GM12891 (cell line): ENCODE results near the gene KCND3.

Experiments used
- DNase-seq: peaks from one replicate; pipeline ENCODE4 v3.0.0; 2011; ENCODE audit warnings: low spot score; ENCODE audit not compliant: insufficient read length
- FAIRE-seq: peaks from 2 replicates; lab custom pipeline; 2011; peaks lifted over from hg19 to GRCh38; lab: Jason Lieb, UNC
- PAX5 ChIP-seq: IDR thresholded peaks from 2 replicates; pipeline ENCODE4 v1.6.1; 2011; ENCODE audit warnings: low read length, moderate library complexity, mild to moderate bottlenecking; ENCODE audit not compliant: insufficient read depth, severe bottlenecking
- POLR2A ChIP-seq: IDR thresholded peaks from 2 replicates; pipeline ENCODE4 v1.6.1; 2011; ENCODE audit warnings: low read depth, low read length, control low read depth
- POLR2AphosphoS5 ChIP-seq: IDR thresholded peaks from 2 replicates; pipeline ENCODE4 v1.6.1; 2011; ENCODE audit warnings: low read depth, low read length, control low read depth
- POU2F2 ChIP-seq: IDR thresholded peaks from 2 replicates; pipeline ENCODE4 v1.6.1; 2011; ENCODE audit warnings: low read depth, mild to moderate bottlenecking, control low read depth, low read length, moderate library complexity
- SPI1 ChIP-seq: IDR thresholded peaks from 2 replicates; pipeline ENCODE4 v1.6.1; 2011; ENCODE audit warnings: low read depth, low read length, control low read depth
- TAF1 ChIP-seq: IDR thresholded peaks from 2 replicates; pipeline ENCODE4 v1.6.1; 2011; ENCODE audit warnings: low read depth, low read length, control low read depth

KCND3 gene

DNA sequence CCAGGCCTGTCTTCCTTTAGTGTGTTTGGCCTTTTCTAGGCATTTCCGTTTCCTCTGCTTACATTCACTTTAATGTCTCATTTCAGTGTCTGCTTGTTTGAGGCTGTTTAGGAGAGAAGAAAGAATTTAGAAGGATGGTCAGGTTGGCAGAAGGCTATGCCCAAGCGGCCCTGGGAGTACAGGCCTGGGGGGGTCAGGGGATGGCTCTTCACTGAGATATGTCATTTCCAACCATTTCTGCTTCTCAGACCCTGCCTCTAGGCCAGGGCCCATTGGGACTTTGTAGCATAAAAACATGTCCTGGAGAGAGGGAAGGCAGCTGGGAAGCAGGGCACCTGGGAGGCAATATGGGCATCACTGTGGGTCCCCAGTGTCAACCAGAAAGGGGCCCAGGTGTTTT, 147.7 kb downstream of the KCND3 start:
- DNase-seq (no peak), FAIRE-seq (no peak)
- TF ChIP-seq TAF1 (no peak), SPI1 (no peak), PAX5 (no peak)

DNA sequence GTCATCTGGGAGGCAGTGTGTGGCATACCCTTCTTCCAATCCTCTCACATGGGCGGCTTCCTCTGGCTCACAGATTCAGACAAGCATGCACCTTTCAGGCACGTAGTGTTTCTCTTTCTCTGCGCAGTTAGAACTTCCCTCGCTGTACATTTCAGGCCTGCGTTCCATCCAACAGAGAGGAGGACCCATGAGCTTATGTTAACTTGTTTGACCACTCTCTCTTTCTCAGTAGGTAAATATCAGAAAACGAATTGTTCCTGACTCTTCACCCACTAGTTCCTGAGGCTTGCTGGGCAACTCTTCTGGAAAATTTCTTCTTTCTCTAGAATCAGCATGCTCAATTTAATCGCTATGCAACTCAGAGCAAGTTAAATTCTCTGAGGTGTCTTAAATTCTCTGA, 148.3 kb downstream of the KCND3 start:
- no peak for FAIRE-seq
- DNase-seq: no peak
- no peak for TF ChIP-seq POU2F2
- no peak for TF ChIP-seq TAF1

DNA sequence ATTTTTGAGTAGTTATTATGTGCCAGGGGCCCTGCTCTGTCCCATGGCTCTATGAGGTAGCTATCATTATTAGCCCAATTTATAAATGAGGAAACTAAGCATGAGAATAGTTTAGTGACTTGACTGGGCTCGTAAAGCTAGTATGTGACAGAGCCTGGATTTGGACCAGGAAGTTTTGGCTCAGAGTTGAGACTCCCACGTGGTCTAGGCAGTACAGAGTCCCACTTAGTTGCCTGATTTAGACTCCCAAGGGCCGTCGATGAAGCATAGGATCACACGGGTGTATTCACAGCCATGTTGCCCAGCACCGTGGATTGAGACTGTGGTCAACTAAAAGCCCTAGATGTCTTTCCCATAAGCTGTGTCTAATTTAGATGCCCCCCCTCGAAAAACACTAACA, 152.1 kb downstream of the KCND3 start:
- DNase-seq: no peak
- no peak for TF ChIP-seq SPI1
- no peak for TF ChIP-seq PAX5
- TF ChIP-seq POLR2AphosphoS5: no peak
- TF ChIP-seq POU2F2: no peak
- TF ChIP-seq TAF1: no peak
- no peak for TF ChIP-seq POLR2A

DNA sequence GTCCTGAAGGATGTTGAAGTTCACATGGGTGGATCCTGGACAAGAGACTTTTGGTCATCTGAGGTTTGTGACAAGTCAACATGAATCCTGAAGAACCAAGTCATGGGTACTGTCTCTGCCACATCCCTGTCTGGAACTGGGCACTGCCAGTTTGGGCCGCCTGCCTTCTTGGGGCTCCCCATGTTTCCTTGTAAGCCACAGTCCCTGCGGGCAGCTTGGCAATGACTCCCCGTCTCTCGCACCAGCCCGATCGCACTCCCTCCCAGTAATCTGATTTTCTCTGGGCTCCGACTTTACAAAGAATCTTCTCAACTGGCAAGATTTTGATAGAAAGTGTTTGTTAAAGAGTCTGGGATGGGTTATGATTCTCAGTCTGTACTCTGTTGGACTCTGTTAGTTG, 153.4 kb downstream of the KCND3 start:
- DNase-seq: no peak
- no peak for TF ChIP-seq PAX5
- TF ChIP-seq POU2F2: no peak
- no peak for TF ChIP-seq TAF1
- TF ChIP-seq SPI1: no peak
- TF ChIP-seq POLR2AphosphoS5: no peak
- no peak for TF ChIP-seq POLR2A
- FAIRE-seq: no peak

More for the DNA sequence above, 152.1 kb downstream of the KCND3 start:
- FAIRE-seq: no peak

DNA sequence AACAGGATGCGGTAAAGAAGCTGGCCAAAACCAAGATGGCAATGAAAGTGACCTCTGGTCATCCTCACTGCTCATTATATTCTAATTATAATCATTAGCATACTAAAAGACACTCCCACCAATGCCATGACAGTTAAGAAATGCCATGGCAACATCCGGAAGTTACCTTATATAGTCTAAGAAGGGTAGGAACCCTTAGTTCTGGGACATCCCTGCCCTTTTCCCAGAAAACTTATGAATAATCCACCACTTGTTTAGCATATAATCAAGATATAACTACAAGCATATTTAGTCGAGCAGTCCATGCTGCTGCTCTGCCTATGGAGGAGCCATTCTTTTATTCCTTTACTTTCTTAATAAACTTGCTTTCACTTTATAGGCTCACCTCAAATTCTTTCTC, 154.0 kb downstream of the KCND3 start:
- TF ChIP-seq POLR2AphosphoS5 (no peak), POU2F2 (no peak), TAF1 (no peak), PAX5 (no peak), POLR2A (no peak), SPI1 (no peak)
- FAIRE-seq: no peak
- no peak for DNase-seq

DNA sequence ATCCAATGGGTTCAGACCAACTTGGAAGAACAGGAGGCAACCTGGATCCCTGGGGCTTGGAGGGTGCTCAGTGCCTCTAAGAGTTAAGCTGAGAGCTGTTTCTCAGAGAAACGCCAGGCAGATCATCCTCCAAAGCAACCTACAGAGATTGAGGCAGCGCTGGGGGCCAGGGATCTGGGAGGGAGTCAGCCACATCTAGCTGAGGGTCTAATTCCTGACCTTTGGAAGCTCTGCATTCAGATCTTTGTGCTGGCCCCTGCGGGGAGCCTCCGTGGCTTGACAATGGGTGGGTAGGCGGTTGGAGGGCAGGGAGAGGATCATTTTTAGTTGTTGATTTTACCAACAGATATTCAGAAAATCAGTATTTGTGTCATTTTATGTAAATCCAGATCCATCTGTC, 154.5 kb downstream of the KCND3 start:
- TF ChIP-seq POU2F2 (no peak), POLR2AphosphoS5 (no peak), SPI1 (no peak), TAF1 (no peak), POLR2A (no peak), PAX5 (no peak)
- FAIRE-seq (no peak), DNase-seq (no peak)

DNA sequence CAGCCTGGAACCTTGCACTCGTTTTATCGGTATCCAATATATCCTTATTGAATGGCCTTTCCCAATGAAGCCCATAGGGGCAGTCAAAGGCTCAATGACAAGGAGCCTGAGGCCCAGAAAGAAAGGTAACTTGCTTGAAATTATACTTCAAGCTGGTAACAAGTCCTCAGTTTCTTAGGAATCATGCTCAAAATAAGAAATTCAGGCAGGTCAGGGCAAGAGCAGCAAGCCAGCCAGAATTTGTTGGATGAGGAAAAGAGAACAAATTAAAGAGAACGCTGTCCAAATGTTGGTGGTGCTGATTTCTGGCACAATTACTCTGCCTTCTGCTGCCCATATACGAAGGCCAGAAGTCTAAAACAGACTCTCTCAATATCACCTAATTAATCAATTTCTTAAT, 156.1 kb downstream of the KCND3 start:
- FAIRE-seq: no peak
- DNase-seq: no peak

DNA sequence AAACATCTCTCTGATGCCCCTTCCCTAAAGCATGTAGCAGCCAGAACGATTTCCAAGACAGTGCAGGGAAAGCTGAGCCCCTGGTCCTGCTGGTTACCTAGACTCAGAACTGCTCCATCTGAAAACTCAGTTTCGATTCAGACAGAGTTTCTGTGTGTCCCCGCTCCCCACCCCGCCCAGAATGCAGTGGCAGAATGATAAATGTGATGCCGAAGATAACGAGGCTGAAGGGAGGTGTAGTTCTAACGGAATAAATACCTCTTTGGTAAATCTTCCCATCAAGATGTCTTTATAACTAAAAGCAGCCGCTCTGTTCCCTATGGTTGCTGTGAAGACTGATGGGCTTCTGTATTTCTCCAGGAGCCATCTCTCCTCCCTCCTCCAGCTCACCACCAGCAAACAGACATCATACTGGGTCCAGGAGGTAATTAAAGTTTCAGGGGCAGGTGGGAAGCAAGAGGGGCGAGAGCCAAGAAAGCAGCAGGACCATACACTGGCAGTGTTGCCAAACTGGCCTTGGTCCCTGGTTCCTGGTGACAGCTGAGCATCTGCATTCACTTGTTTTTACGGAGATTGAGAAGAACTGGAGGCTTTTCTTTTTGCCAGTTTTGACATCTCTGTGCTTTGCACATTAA, 156.8 kb downstream of the KCND3 start:
- DNase-seq (no peak), FAIRE-seq (no peak)

More for the DNA sequence above, 156.1 kb downstream of the KCND3 start:
- TF ChIP-seq POU2F2 (no peak), SPI1 (no peak), POLR2A (no peak), PAX5 (no peak), TAF1 (no peak), POLR2AphosphoS5 (no peak)

DNA sequence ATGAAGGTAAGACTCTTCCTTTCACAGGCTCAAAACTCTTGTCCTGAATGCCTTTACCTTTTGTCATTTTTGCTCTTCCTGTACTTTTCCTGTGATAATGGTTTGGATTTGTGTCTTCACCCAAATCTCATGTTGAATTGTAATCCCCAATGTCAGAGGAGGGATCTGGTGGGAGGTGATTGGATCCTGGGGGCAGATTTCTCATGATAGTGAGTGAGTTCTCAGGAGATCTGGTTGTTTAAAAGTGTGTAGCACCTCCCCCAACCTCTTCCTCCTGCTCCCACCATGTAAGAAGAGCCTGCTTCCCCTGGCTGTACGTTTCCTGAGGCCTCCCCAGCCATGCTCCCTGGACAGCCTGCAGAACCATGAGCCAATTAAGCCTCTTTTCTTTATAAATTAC, 158.3 kb downstream of the KCND3 start:
- no peak for TF ChIP-seq TAF1
- TF ChIP-seq PAX5: no peak
- no peak for TF ChIP-seq POLR2AphosphoS5
- TF ChIP-seq SPI1: no peak
- no peak for TF ChIP-seq POU2F2
- TF ChIP-seq POLR2A: no peak
- FAIRE-seq (no peak), DNase-seq (no peak)

More for the DNA sequence above, 156.8 kb downstream of the KCND3 start:
- no peak for TF ChIP-seq SPI1
- TF ChIP-seq POLR2AphosphoS5: no peak
- no peak for TF ChIP-seq POU2F2
- no peak for TF ChIP-seq TAF1
- TF ChIP-seq POLR2A: no peak
- no peak for TF ChIP-seq PAX5

DNA sequence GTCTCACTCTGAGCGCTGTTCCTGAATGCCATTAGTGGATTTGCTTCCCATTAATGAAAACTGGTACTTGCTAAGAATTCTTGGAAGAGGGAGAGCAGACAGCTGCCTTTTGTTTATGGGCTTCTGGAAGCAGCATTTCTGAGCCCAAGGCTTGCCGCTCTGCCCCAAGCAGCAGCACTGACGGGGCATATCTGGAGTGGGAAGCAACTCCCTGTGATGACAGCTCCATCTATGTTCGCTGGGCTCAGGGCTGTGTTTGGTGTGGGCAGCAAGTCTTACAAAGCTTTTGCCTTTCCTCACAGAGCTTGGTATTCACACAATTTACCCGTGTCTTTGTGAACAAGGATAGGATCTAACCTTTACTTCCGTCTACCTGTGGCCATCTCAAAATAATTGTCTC, 161.5 kb downstream of the KCND3 start:
- DNase-seq (no peak), FAIRE-seq (no peak)
- no peak for TF ChIP-seq POLR2AphosphoS5
- no peak for TF ChIP-seq POLR2A
- no peak for TF ChIP-seq SPI1
- TF ChIP-seq PAX5: no peak
- TF ChIP-seq TAF1: no peak
- TF ChIP-seq POU2F2: no peak

DNA sequence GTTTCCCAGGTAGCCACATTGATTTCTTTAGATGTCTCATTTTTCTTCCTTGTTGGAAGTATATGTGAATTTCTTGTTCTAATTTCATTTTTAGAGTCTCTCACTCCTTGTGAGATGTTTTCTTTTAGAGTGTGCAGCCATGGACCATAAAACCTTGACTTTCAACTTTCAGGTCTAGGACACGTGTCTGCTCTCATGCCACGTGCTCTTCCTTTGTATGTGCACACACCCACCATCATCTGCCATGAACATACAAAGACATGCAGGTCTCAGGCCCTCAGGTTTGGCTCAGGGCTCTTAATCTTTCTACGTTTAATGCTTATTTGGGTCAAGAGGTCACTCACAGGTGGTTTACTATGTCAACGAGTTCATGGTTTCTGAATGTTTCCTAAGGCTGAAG, 163.2 kb downstream of the KCND3 start:
- no peak for TF ChIP-seq POLR2AphosphoS5
- no peak for TF ChIP-seq SPI1
- no peak for TF ChIP-seq TAF1
- FAIRE-seq (no peak), DNase-seq (no peak)
